Measurements from ENCODE around the gene NAT14. TPM values are rescaled to one million over a fixed set of nuclear protein-coding genes. Genes with fewer than 3 reads are reported as not detected.

The NAT14 gene
- total and polyA plus RNA-seq, 2 of the 8 experiments (the other 6 are each of a cell fraction or from before 2014, with no cell fraction given) = 47.1 to 71.2 TPM

GRCh38 chr19:55473225-55474012 lies 11.6 kb upstream of the NAT14 start:
- Histone ChIP-seq H2BK12ac (ENCODE audit: low read depth, low read length) (peak overlapping the region; percentile 44; the same call in 1 of the 2 replicates), H2BK15ac (ENCODE audit: low read length) (peak overlapping the region; percentile 48; the same call in 1 of the 2 replicates), H3K36me3 (ENCODE audit: control insufficient read depth in 2 of 4, insufficient read depth in 4 of 4, low read length in 3 of 4) (no peaks in the 10 kb centered on the region), H4K20me1 (replicated peaks in 1 of 2; ENCODE audit: control insufficient read depth in 1 of 2, insufficient read depth in 2 of 2, low read length in 2 of 2) (no peaks in the 10 kb centered on the region), H2AK5ac (ENCODE audit: low read depth, low read length) (0 out of 2 replicates have a peak overlapping the region, but pooled peaks have one; percentile 13), H3K27ac (ENCODE audit: low read depth, low read length) (no peak overlapping the region), H3K27me3 (replicated peaks in 1 of 4; ENCODE audit: control insufficient read depth in 3 of 4, extremely low read depth in 1 of 4, insufficient read depth in 3 of 4, low read length in 3 of 4) (no peaks in the 10 kb centered on the region; a peak in 2 of 7 replicates), H3K56ac (replicated peaks; ENCODE audit: insufficient read length, low read depth, low read length) (no peak overlapping the region), H3K4me1 (replicated peaks in 1 of 4; ENCODE audit: control insufficient read depth in 3 of 4, insufficient read depth in 4 of 4, low read length in 3 of 4) (peaks cover 0 to 16% (median 6%) of the 10 kb centered on the region in 4 experiments; a peak in 5 of 7 replicates), H3K9me3 (ENCODE audit: insufficient read depth in 2 of 2, low read depth in 1 of 2, low read length in 1 of 2) (no peaks in the 10 kb centered on the region), H3K4ac (replicated peaks; ENCODE audit: insufficient read length, low read depth, low read length) (no peak overlapping the region), H4K8ac (ENCODE audit: extremely low read depth, insufficient read depth, low read length) (no peak overlapping the region), H2BK20ac (ENCODE audit: low read length) (peak overlapping the region; percentile 72; the same call in 1 of the 2 replicates), H3K23me2 (ENCODE audit: low read depth, low read length) (peaks cover 3% of the 10 kb centered on the region), H4K5ac (ENCODE audit: insufficient read length, low read depth, low read length) (peak overlapping the region; percentile 58), H3K23ac (ENCODE audit: insufficient read length) (no peak overlapping the region), H2AFZ (ENCODE audit: low read length) (no peak overlapping the region), H3K79me2 (ENCODE audit: control insufficient read depth in 1 of 2, insufficient read depth in 2 of 2, low read length in 2 of 2) (peaks cover 0 to 9% of the 10 kb centered on the region in 2 experiments; a peak in 2 of 4 replicates), H3K18ac (ENCODE audit: extremely low read depth, low read length) (peak overlapping the region; percentile 83), H2BK120ac (replicated peaks; ENCODE audit: low read depth, low read length) (no peak overlapping the region), H3K14ac (ENCODE audit: insufficient read length) (no peak overlapping the region), H4K91ac (replicated peaks; ENCODE audit: insufficient read length, low read length) (peak overlapping the region; percentile 56), H3K4me2 (ENCODE audit: insufficient read depth in 1 of 2, low read depth in 2 of 2, low read length in 2 of 2) (peak overlapping the region; percentile 16 to 37; a peak in 1 of 4 replicates), H3K9ac (replicated peaks in 1 of 4; ENCODE audit: extremely low read depth in 1 of 4, low read depth in 3 of 4, low read length in 3 of 4) (0 out of 7 replicates have a peak overlapping the region, but pooled peaks of 1 of the 4 experiments have one; percentile 27), H3K79me1 (ENCODE audit: low read depth, low read length) (peaks cover 6% of the 10 kb centered on the region; the same call in 1 of the 2 replicates), H3K4me3 (ENCODE audit: extremely low read depth in 1 of 4, insufficient read depth in 2 of 4, low read depth in 3 of 4, low read length in 4 of 4) (no peak overlapping the region), H2BK5ac (ENCODE audit: low read depth, low read length) (peak overlapping the region; percentile 21; the same call in 1 of the 2 replicates)
- DNase-seq (ENCODE audit: low read depth in 1 of 2, low spot score in 2 of 2) = no peak
- no peak for FAIRE-seq
- CTCF ChIA-PET (ENCODE audit: partially characterized antibody) = interaction anchor here (0.9 to 2.1 kb wide), 6 partner anchors 8 to 43 kb away, joined by 3 to 7 read pairs (median 5); partner anchors contain the start of genes C19orf85 and NAT14
- POLR2A ChIA-PET (ENCODE audit: partially characterized antibody) = interaction anchor here (1.0 to 7.6 kb wide), 6 partner anchors 9 to 126 kb away, joined by 3 to 57 read pairs (median 4); partner anchors contain the start of genes FIZ1, NAT14, SSC5D and ZNF524
- WGBS, 2 experiments (ENCODE audit: extremely low coverage in 1 of 2, insufficient coverage in 1 of 2, insufficient read length in 1 of 2, insufficient replicate concordance in 2 of 2, low coverage in 1 of 2, low lambda C conversion rate in 2 of 2, missing lambda C conversion rate in 1 of 2) = 59% methylated on average over 14 of the region's 16 CpGs; no CpG with 5 or more reads in 1 of the 2 experiments
- no peak for TF ChIP-seq POLR2A (IDR thresholded peaks at IDR 0.05; ENCODE audit: control extremely low read depth in 1 of 2, low read depth in 2 of 2, low read length in 2 of 2)
- no peak for TF ChIP-seq SRF (IDR thresholded peaks at IDR 0.05; ENCODE audit: low read depth, low read length)
- no peak for TF ChIP-seq ASH2L (IDR thresholded peaks at IDR 0.05; ENCODE audit: low read length)
- no peak for TF ChIP-seq GABPA (IDR thresholded peaks at IDR 0.05; ENCODE audit: borderline replicate concordance, insufficient read depth, low read length)
- TF ChIP-seq EGR1 (IDR thresholded peaks at IDR 0.05; ENCODE audit: borderline replicate concordance, low read depth, low read length) = no peak
- TF ChIP-seq BRCA1 (IDR thresholded peaks at IDR 0.05; ENCODE audit: low read depth, low read length) = no peak
- no peak for TF ChIP-seq JUND (IDR thresholded peaks at IDR 0.05; ENCODE audit: low read length)
- no peak for TF ChIP-seq KDM1A (IDR thresholded peaks at IDR 0.05; ENCODE audit: borderline replicate concordance, low read length)
- no peak for TF ChIP-seq E2F6 (IDR thresholded peaks at IDR 0.05)
